ENCODE results near the gene BPIFA1. TPM values are rescaled to one million over a fixed set of nuclear protein-coding genes. Genes with fewer than 3 reads are reported as not detected.

The BPIFA1 gene
- polyA plus RNA-seq, 3 donors = not detected

- no peaks in the 10 kb centered on the region for H3K79me2 ChIP-seq (ENCODE audit: insufficient read depth, low read length)
- Mint-ChIP-seq H3K36me3 (no peaks in the 10 kb centered on the region), H3K4me1 (no peaks in the 10 kb centered on the region), H3K27me3 (ENCODE audit: low read depth in 3 of 3) (peaks cover 7 to 10% (median 8%) of the 10 kb centered on the region in 3 donors), H3K9me3 (no peaks in the 10 kb centered on the region), H3K27ac (no peak overlapping the region), H3K4me3 (no peak overlapping the region)
- H3K4me2 ChIP-seq (replicated peaks; ENCODE audit: extremely low read depth, low read length, poor library complexity, severe bottlenecking) = no peak overlapping the region
- H3K4me1 ChIP-seq (ENCODE audit: control insufficient read depth in 1 of 2, insufficient read depth in 2 of 2, low read length in 2 of 2) = no peaks in the 10 kb centered on the region
- no peaks in the 10 kb centered on the region for H4K20me1 ChIP-seq (ENCODE audit: insufficient read depth, low read length)
- no peaks in the 10 kb centered on the region for H3K27me3 ChIP-seq (ENCODE audit: control insufficient read depth in 2 of 2, insufficient read depth in 2 of 2, low read length in 2 of 2)
- no peak overlapping the region for H3K27ac ChIP-seq (ENCODE audit: low read depth in 1 of 2, low read length in 2 of 2)
- no peak overlapping the region for H3K4me3 ChIP-seq (replicated peaks in 1 of 3; ENCODE audit: low read depth in 2 of 3, low read length in 3 of 3)
- H3K36me3 ChIP-seq (replicated peaks in 1 of 2; ENCODE audit: control insufficient read depth in 1 of 2, insufficient read depth in 2 of 2, low read length in 2 of 2) = no peaks in the 10 kb centered on the region
- no peak overlapping the region for H2AFZ ChIP-seq (ENCODE audit: insufficient read depth, low read depth, low read length, poor library complexity, severe bottlenecking)
- DNase-seq = no peak
- 40% methylated on average over 1 of the region's 1 CpG for WGBS (ENCODE audit: insufficient coverage)
- H3K9me3 ChIP-seq (replicated peaks in 1 of 2; ENCODE audit: control insufficient read depth in 1 of 2, insufficient read depth in 1 of 2, low read length in 2 of 2) = no peaks in the 10 kb centered on the region
- intact Hi-C loops (cut with micrococcal nuclease) = no loop called here
- no peak for TF ChIP-seq CTCF (IDR thresholded peaks at IDR 0.05)
- no peak overlapping the region for H3K9ac ChIP-seq (ENCODE audit: insufficient read depth, low read length, poor library complexity, severe bottlenecking)
These were observed 25.4 kb upstream of the BPIFA1 start for GRCh38 chr20:33210371-33210770.

- TF ChIP-seq CTCF (IDR thresholded peaks at IDR 0.05) = no peak
- H3K9me3 Mint-ChIP-seq = no peaks in the 10 kb centered on the region
- no peak for DNase-seq
- no peaks in the 10 kb centered on the region for H3K4me1 ChIP-seq (ENCODE audit: control insufficient read depth in 1 of 2, insufficient read depth in 2 of 2, low read length in 2 of 2)
- no peak overlapping the region for H3K4me3 Mint-ChIP-seq
- no peak overlapping the region for H2AFZ ChIP-seq (ENCODE audit: insufficient read depth, low read depth, low read length, poor library complexity, severe bottlenecking)
- 8% methylated on average over 2 of the region's 5 CpGs for WGBS (ENCODE audit: insufficient coverage)
- H4K20me1 ChIP-seq (ENCODE audit: insufficient read depth, low read length) = no peaks in the 10 kb centered on the region
- H3K4me3 ChIP-seq (replicated peaks in 1 of 3; ENCODE audit: low read depth in 2 of 3, low read length in 3 of 3) = no peak overlapping the region
- no peak overlapping the region for H3K27ac Mint-ChIP-seq
- intact Hi-C loops (cut with micrococcal nuclease) = no loop called here
- H3K27ac ChIP-seq (ENCODE audit: low read depth in 1 of 2, low read length in 2 of 2) = no peak overlapping the region
- no peaks in the 10 kb centered on the region for H3K4me1 Mint-ChIP-seq
- no peak overlapping the region for H3K4me2 ChIP-seq (replicated peaks; ENCODE audit: extremely low read depth, low read length, poor library complexity, severe bottlenecking)
- no peaks in the 10 kb centered on the region for H3K36me3 ChIP-seq (replicated peaks in 1 of 2; ENCODE audit: control insufficient read depth in 1 of 2, insufficient read depth in 2 of 2, low read length in 2 of 2)
- no peaks in the 10 kb centered on the region for H3K9me3 ChIP-seq (replicated peaks in 1 of 2; ENCODE audit: control insufficient read depth in 1 of 2, insufficient read depth in 1 of 2, low read length in 2 of 2)
- peaks cover 8 to 19% (median 8%) of the 10 kb centered on the region in 3 donors for H3K27me3 Mint-ChIP-seq (ENCODE audit: low read depth in 3 of 3)
- H3K79me2 ChIP-seq (ENCODE audit: insufficient read depth, low read length) = no peaks in the 10 kb centered on the region
- H3K36me3 Mint-ChIP-seq = no peaks in the 10 kb centered on the region
- no peak overlapping the region for H3K9ac ChIP-seq (ENCODE audit: insufficient read depth, low read length, poor library complexity, severe bottlenecking)
- no peaks in the 10 kb centered on the region for H3K27me3 ChIP-seq (ENCODE audit: control insufficient read depth in 2 of 2, insufficient read depth in 2 of 2, low read length in 2 of 2)
These were observed 23.9 kb upstream of the BPIFA1 start for GRCh38 chr20:33211817-33212424.

All from CD14-positive monocyte (primary cell).